Measurements from ENCODE around the gene OR10C1. TPM values are rescaled to one million over a fixed set of nuclear protein-coding genes. Genes with fewer than 3 reads are reported as not detected.

OR10C1 gene
- total RNA-seq, 1 experiment from 2014 or later: not detected

DNA sequence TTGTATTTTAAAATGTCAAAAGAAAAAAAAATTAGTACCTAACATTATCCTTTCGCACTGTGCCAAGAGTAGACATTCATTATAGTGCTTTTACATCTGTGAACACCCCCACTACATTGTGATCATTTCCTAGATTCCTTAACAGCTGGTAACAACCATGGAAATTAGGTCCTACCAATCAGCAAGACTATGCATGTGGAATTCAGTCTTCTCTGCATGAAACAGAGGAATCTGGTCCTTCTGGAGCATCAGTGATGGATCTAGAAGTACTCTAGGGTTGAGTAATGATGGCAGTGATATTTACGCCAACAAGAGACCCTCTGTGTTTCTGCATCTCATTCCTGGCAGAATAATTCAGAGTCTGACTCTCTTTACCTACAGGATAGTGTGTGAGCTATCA is 14.9 kb upstream of the OR10C1 start:
- DNase-seq (ENCODE audit: low spot score): no peak
- H3K36me3 ChIP-seq (ENCODE audit: insufficient read depth, low read length, poor library complexity, severe bottlenecking): no peaks in the 10 kb centered on the region
- no peak overlapping the region for H3K27ac ChIP-seq (ENCODE audit: low read depth, low read length, poor library complexity, severe bottlenecking)
- H3K9me3 ChIP-seq (ENCODE audit: low read depth, low read length, poor library complexity, severe bottlenecking): peaks cover 6% of the 10 kb centered on the region
- H3K4me3 ChIP-seq (ENCODE audit: low read depth, low read length, poor library complexity, severe bottlenecking): no peak overlapping the region
- H3K4me1 ChIP-seq (ENCODE audit: insufficient read depth, low read length, poor library complexity, severe bottlenecking): no peaks in the 10 kb centered on the region
- ChIA-PET POLR2A (ENCODE audit: low non-redundant PET) (no interaction called here), CTCF (no interaction called here)
- TF ChIP-seq CTCF (conservative IDR thresholded peaks at IDR 0.05; ENCODE audit: low read depth, low read length): no peak
- TF ChIP-seq EZH2 (IDR thresholded peaks at IDR 0.05; ENCODE audit: borderline replicate concordance, low read depth, low read length, poor library complexity, severe bottlenecking): no peak
- intact Hi-C loops (cut with micrococcal nuclease; ENCODE audit: unreplicated experiment): no loop called here
- BruUV-seq (replicated peaks): no TSS peak
- peaks cover 23% of the 10 kb centered on the region for H3K27me3 ChIP-seq (replicated peaks; ENCODE audit: insufficient read depth, low read depth, low read length, poor library complexity)

DNA sequence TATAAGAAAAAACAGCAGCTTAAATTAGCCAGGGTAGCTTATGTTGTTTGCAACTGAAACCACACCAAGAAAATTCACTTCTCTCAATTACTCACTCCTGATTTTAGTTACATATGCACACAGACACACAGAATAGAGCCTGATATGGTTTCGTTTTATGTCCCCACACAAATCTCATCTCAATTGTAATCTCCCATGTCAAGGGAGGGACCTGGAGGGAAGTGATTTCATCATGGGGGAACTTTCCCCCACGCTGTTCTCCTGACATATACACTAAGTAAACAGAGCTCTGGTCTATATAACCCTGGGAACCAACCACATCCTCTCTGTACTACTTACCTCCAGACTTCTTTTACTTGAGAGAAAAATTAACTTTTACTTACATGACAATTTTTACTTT is 14.5 kb upstream of the OR10C1 start:
- ChIA-PET CTCF (no interaction called here), POLR2A (ENCODE audit: low non-redundant PET) (no interaction called here)
- intact Hi-C loops (cut with micrococcal nuclease; ENCODE audit: unreplicated experiment): no loop called here
- H3K36me3 ChIP-seq (ENCODE audit: insufficient read depth, low read length, poor library complexity, severe bottlenecking): no peaks in the 10 kb centered on the region
- H3K4me3 ChIP-seq (ENCODE audit: low read depth, low read length, poor library complexity, severe bottlenecking): no peak overlapping the region
- H3K4me1 ChIP-seq (ENCODE audit: insufficient read depth, low read length, poor library complexity, severe bottlenecking): no peaks in the 10 kb centered on the region
- H3K27me3 ChIP-seq (replicated peaks; ENCODE audit: insufficient read depth, low read depth, low read length, poor library complexity): peaks cover 23% of the 10 kb centered on the region
- TF ChIP-seq EZH2 (IDR thresholded peaks at IDR 0.05; ENCODE audit: borderline replicate concordance, low read depth, low read length, poor library complexity, severe bottlenecking) (no peak), CTCF (conservative IDR thresholded peaks at IDR 0.05; ENCODE audit: low read depth, low read length) (no peak)
- no peak overlapping the region for H3K27ac ChIP-seq (ENCODE audit: low read depth, low read length, poor library complexity, severe bottlenecking)
- DNase-seq (ENCODE audit: low spot score): no peak
- H3K9me3 ChIP-seq (ENCODE audit: low read depth, low read length, poor library complexity, severe bottlenecking): peaks cover 6% of the 10 kb centered on the region
- no TSS peak for BruUV-seq (replicated peaks)

DNA sequence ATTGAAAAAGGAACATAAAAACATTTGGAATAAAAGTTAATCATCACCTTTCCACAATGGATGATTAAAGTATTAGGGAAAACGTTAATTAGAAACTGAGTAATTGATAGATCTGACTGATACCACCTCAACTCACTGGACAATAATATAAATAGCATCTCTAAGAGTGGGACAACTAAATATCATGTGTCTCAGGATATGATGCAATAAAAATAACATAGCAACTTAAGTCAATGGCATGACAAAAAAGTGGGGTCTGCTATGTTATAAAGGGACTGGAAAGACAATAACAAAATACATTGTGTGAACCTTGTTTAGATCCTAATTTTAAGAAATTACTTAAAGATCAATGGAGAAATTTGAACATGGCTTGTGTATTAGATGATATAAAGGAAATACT is 14.0 kb upstream of the OR10C1 start:
- intact Hi-C loops (cut with micrococcal nuclease; ENCODE audit: unreplicated experiment): no loop called here
- no peak for TF ChIP-seq EZH2 (IDR thresholded peaks at IDR 0.05; ENCODE audit: borderline replicate concordance, low read depth, low read length, poor library complexity, severe bottlenecking)
- no peak for TF ChIP-seq CTCF (conservative IDR thresholded peaks at IDR 0.05; ENCODE audit: low read depth, low read length)
- no peaks in the 10 kb centered on the region for H3K36me3 ChIP-seq (ENCODE audit: insufficient read depth, low read length, poor library complexity, severe bottlenecking)
- no peaks in the 10 kb centered on the region for H3K4me1 ChIP-seq (ENCODE audit: insufficient read depth, low read length, poor library complexity, severe bottlenecking)
- peaks cover 6% of the 10 kb centered on the region for H3K9me3 ChIP-seq (ENCODE audit: low read depth, low read length, poor library complexity, severe bottlenecking)
- no peak for DNase-seq (ENCODE audit: low spot score)
- H3K4me3 ChIP-seq (ENCODE audit: low read depth, low read length, poor library complexity, severe bottlenecking): no peak overlapping the region
- no TSS peak for BruUV-seq (replicated peaks)
- ChIA-PET POLR2A (ENCODE audit: low non-redundant PET) (no interaction called here), CTCF (no interaction called here)
- H3K27ac ChIP-seq (ENCODE audit: low read depth, low read length, poor library complexity, severe bottlenecking): no peak overlapping the region
- H3K27me3 ChIP-seq (replicated peaks; ENCODE audit: insufficient read depth, low read depth, low read length, poor library complexity): peaks cover 22% of the 10 kb centered on the region
